H1 (cell line): Measurements from ENCODE around the gene PAPOLG. TPM values are rescaled to one million over a fixed set of nuclear protein-coding genes. Genes with fewer than 3 reads are reported as not detected.

Experiments
- CTCF ChIA-PET: fragments of 300-600 bp; sonication (Branson Sonifier 250); formaldehyde crosslinking; loops from one replicate; lab custom pipeline; 2021; ENCODE audit not compliant: partially characterized antibody; lab: Charles Lee
- POLR2A ChIA-PET: fragments of 300-600 bp; sonication (Branson Sonifier 250); formaldehyde crosslinking; loops from one replicate; lab custom pipeline; 2021; ENCODE audit warnings: inconsistent platforms; ENCODE audit not compliant: partially characterized antibody; lab: Charles Lee
- DNase-seq, 2 experiments: peaks; one replicate each; pipeline versions ENCODE4 v3.0.0 to v3.0.0-alpha.2; 2010 to 2022; ENCODE audit warnings: low spot score in 2 of 2, low read depth in 1 of 2, mixed read lengths in 1 of 2
- FAIRE-seq: peaks from 2 replicates; lab custom pipeline; 2011; peaks lifted over from hg19 to GRCh38; lab: Jason Lieb, UNC
- H2AFZ ChIP-seq: 2 replicates; pipeline ENCODE4 v1.8.1; 2012; ENCODE audit warnings: low read length, inconsistent platforms
- H2AK5ac ChIP-seq: 2 replicates; pipeline ENCODE4 v1.6.1; 2013; ENCODE audit warnings: low read depth, low read length
- H2BK120ac ChIP-seq: replicated peaks from 2 replicates; pipeline ENCODE3; 2013; ENCODE audit warnings: low read depth, low read length, inconsistent platforms
- H2BK12ac ChIP-seq: 2 replicates; pipeline ENCODE4 v1.6.1; 2013; ENCODE audit warnings: low read depth, low read length
- H2BK15ac ChIP-seq: 2 replicates; pipeline ENCODE4 v1.6.1; 2013; ENCODE audit warnings: low read length
- H2BK20ac ChIP-seq: 2 replicates; pipeline ENCODE4 v1.6.1; 2013; ENCODE audit warnings: low read length
- H2BK5ac ChIP-seq: 2 replicates; pipeline ENCODE4 v1.6.1; 2013; ENCODE audit warnings: low read depth, low read length
- H3K14ac ChIP-seq: 2 replicates; pipeline ENCODE4 v1.6.1; 2013; ENCODE audit warnings: inconsistent platforms; ENCODE audit not compliant: insufficient read length
- H3K18ac ChIP-seq: 2 replicates; pipeline ENCODE4 v1.6.1; 2013; ENCODE audit warnings: low read length; ENCODE audit errors: extremely low read depth
- H3K23ac ChIP-seq: 2 replicates; pipeline ENCODE4 v1.6.1; 2013; ENCODE audit warnings: inconsistent platforms; ENCODE audit not compliant: insufficient read length
- H3K23me2 ChIP-seq: 2 replicates; pipeline ENCODE4 v1.6.1; 2013; ENCODE audit warnings: low read depth, low read length
- H3K27ac ChIP-seq: 2 replicates; pipeline ENCODE4 v1.6.1; 2011; ENCODE audit warnings: low read depth, low read length, inconsistent platforms
- H3K27me3 ChIP-seq, 4 experiments: replicated peaks in 1 of 4; 1 replicate in 1 of 4; 2 replicates in 3 of 4; pipeline versions ENCODE4 v1.6.1 to v1.8.1; 2011 to 2013; ENCODE audit warnings: low read length in 3 of 4, mild to moderate bottlenecking in 3 of 4, inconsistent platforms in 2 of 4, mixed read lengths in 2 of 4, moderate library complexity in 1 of 4; ENCODE audit not compliant: control insufficient read depth in 3 of 4, insufficient read depth in 3 of 4; ENCODE audit errors: extremely low read depth in 1 of 4
- H3K36me3 ChIP-seq, 4 experiments: 2 replicates each; pipeline versions ENCODE4 v1.6.1 to v1.8.1; 2011 to 2013; ENCODE audit warnings: mild to moderate bottlenecking in 4 of 4, low read length in 3 of 4, moderate library complexity in 2 of 4, control low read depth in 1 of 4, inconsistent platforms in 1 of 4; ENCODE audit not compliant: insufficient read depth in 4 of 4, control insufficient read depth in 2 of 4
- H3K4ac ChIP-seq: replicated peaks from 2 replicates; pipeline ENCODE3; 2013; ENCODE audit warnings: low read length, low read depth, mixed read lengths, inconsistent platforms; ENCODE audit not compliant: insufficient read length
- H3K4me1 ChIP-seq, 4 experiments: replicated peaks in 1 of 4; 1 replicate in 1 of 4; 2 replicates in 3 of 4; pipeline versions ENCODE4 v1.6.1 to v1.8.1; 2011 to 2013; ENCODE audit warnings: low read length in 3 of 4, inconsistent platforms in 2 of 4, mixed read lengths in 1 of 4; ENCODE audit not compliant: insufficient read depth in 4 of 4, control insufficient read depth in 3 of 4
- H3K4me2 ChIP-seq, 2 experiments: 2 replicates each; pipeline versions ENCODE4 v1.6.1 to v1.8.1; 2011 to 2013; ENCODE audit warnings: low read depth in 2 of 2, low read length in 2 of 2, control low read depth in 1 of 2, inconsistent platforms in 1 of 2, mild to moderate bottlenecking in 1 of 2; ENCODE audit not compliant: insufficient read depth in 1 of 2
- H3K4me3 ChIP-seq, 4 experiments: fragments of 200-600, 300-600 bp in 1 of 4; sonication (generic), shearing (Covaris generic), sonication (Bioruptor Twin) in 1 of 4; 2 replicates each; pipeline versions ENCODE4 v1.5.1 to v1.8.1; 2011 to 2016; ENCODE audit warnings: low read length in 4 of 4, low read depth in 3 of 4, control low read depth in 2 of 4, inconsistent platforms in 2 of 4, mild to moderate bottlenecking in 2 of 4, mixed read lengths in 1 of 4, moderate library complexity in 1 of 4; ENCODE audit not compliant: insufficient read depth in 2 of 4; ENCODE audit errors: extremely low read depth in 1 of 4
- H3K56ac ChIP-seq: replicated peaks from 2 replicates; pipeline ENCODE3; 2013; ENCODE audit warnings: low read depth, mild to moderate bottlenecking, mixed read lengths, low read length, inconsistent platforms; ENCODE audit not compliant: insufficient read length
- H3K79me1 ChIP-seq: 2 replicates; pipeline ENCODE4 v1.6.1; 2013; ENCODE audit warnings: low read depth, low read length, control low read depth
- H3K79me2 ChIP-seq, 2 experiments: 2 replicates each; pipeline versions ENCODE4 v1.6.1 to v1.8.1; 2012 to 2013; ENCODE audit warnings: low read length in 2 of 2, mild to moderate bottlenecking in 2 of 2, inconsistent platforms in 1 of 2; ENCODE audit not compliant: insufficient read depth in 2 of 2, control insufficient read depth in 1 of 2
- H3K9ac ChIP-seq, 4 experiments: replicated peaks in 1 of 4; 1 replicate in 1 of 4; 2 replicates in 3 of 4; pipeline versions ENCODE4 v1.6.1 to v1.8.1; 2011 to 2013; ENCODE audit warnings: low read depth in 3 of 4, low read length in 3 of 4, control low read depth in 2 of 4, mild to moderate bottlenecking in 2 of 4, moderate library complexity in 2 of 4, inconsistent platforms in 1 of 4; ENCODE audit errors: extremely low read depth in 1 of 4
- H3K9me3 ChIP-seq, 2 experiments: 2 replicates each; pipeline versions ENCODE4 v1.6.1 to v1.8.1; 2012 to 2013; ENCODE audit warnings: mild to moderate bottlenecking in 2 of 2, moderate library complexity in 2 of 2, control low read depth in 1 of 2, inconsistent platforms in 1 of 2, low read depth in 1 of 2, low read length in 1 of 2, mixed read lengths in 1 of 2; ENCODE audit not compliant: insufficient read depth in 2 of 2
- H4K20me1 ChIP-seq, 2 experiments: replicated peaks in 1 of 2; 2 replicates each; pipeline versions ENCODE3 to v1.8.1; 2011 to 2013; ENCODE audit warnings: inconsistent platforms in 2 of 2, low read length in 2 of 2, mild to moderate bottlenecking in 1 of 2; ENCODE audit not compliant: insufficient read depth in 2 of 2, control insufficient read depth in 1 of 2
- H4K5ac ChIP-seq: 2 replicates; pipeline ENCODE4 v1.6.1; 2013; ENCODE audit warnings: low read length, low read depth, mixed read lengths, inconsistent platforms; ENCODE audit not compliant: insufficient read length
- H4K8ac ChIP-seq: 2 replicates; pipeline ENCODE4 v1.8.0; 2013; ENCODE audit warnings: mild to moderate bottlenecking, moderate library complexity, low read length, inconsistent platforms; ENCODE audit not compliant: insufficient read depth; ENCODE audit errors: extremely low read depth
- H4K91ac ChIP-seq: replicated peaks from 2 replicates; pipeline ENCODE3; 2013; ENCODE audit warnings: low read length, mixed read lengths, inconsistent platforms; ENCODE audit not compliant: insufficient read length
- CTCF ChIP-seq, 3 experiments: IDR thresholded peaks; 1 replicate in 2 of 3; 2 replicates in 1 of 3; pipeline versions ENCODE4 v1.5.1 to v1.6.1; 2011; ENCODE audit warnings: low read length in 3 of 3, mild to moderate bottlenecking in 3 of 3, inconsistent platforms in 2 of 3, low read depth in 1 of 3, moderate library complexity in 1 of 3; ENCODE audit not compliant: insufficient read depth in 1 of 3; ENCODE audit errors: control extremely low read depth in 1 of 3
- JUN ChIP-seq: IDR thresholded peaks from 2 replicates; pipeline ENCODE4 v1.6.1; 2011; ENCODE audit warnings: low read depth, mild to moderate bottlenecking, improper control_type of control experiment, low read length
- RAD21 ChIP-seq, 2 experiments: IDR thresholded peaks in 1 of 2; conservative IDR thresholded peaks in 1 of 2; 2 replicates each; pipeline ENCODE4 v1.6.1; 2011; ENCODE audit warnings: low read depth in 2 of 2, low read length in 2 of 2, improper control_type of control experiment in 1 of 2, inconsistent platforms in 1 of 2, mild to moderate bottlenecking in 1 of 2, moderate library complexity in 1 of 2
- WGBS, 2 experiments: shearing (Covaris generic) in 1 of 2; methylation state at CpG; one replicate each; pipeline versions ENCODE4 v1.1.6 to v1.1.7; 2013 to 2015; ENCODE audit warnings: low lambda C conversion rate in 2 of 2, mixed read lengths in 2 of 2, inconsistent platforms in 1 of 2, low coverage in 1 of 2, missing lambda C conversion rate in 1 of 2; ENCODE audit not compliant: insufficient replicate concordance in 2 of 2, insufficient coverage in 1 of 2, insufficient read length in 1 of 2; ENCODE audit errors: extremely low coverage in 1 of 2, missing lambda C conversion rate in 1 of 2; 5-methylcytosine and 5-hydroxymethylcytosine counted together
- polyA plus RNA-seq, 7 experiments: library from polyadenylated mRNA; depleted of rRNA in 3 of 7; stranded (reverse) in 5 of 7; unstranded in 2 of 7; fragments of >200 nt in 5 of 7; fragments of 200-250 nt in 2 of 7; gene quantifications; 1 replicate in 5 of 7; 2 replicates in 1 of 7; 4 replicates in 1 of 7; pipeline versions ENCODE4 v1.2.1 to v1.2.3, GENCODE V29; 2011 to 2013; ENCODE audit warnings: missing spikeins in 2 of 7, mixed read lengths in 2 of 7
- total RNA-seq: library from RNA; stranded (reverse); fragmentation: NEBNext Ultra II Directional; extraction: Animal tissue kit (Norgen Biotek cat#: 25700); gene quantifications from 2 replicates; pipeline ENCODE4 v1.2.1, GENCODE V29; 2021

PAPOLG gene
- total and polyA plus RNA-seq, 2 of the 8 experiments (the other 6 are each of a cell fraction or from before 2014, with no cell fraction given) = 6.5 to 21.5 TPM

DNA sequence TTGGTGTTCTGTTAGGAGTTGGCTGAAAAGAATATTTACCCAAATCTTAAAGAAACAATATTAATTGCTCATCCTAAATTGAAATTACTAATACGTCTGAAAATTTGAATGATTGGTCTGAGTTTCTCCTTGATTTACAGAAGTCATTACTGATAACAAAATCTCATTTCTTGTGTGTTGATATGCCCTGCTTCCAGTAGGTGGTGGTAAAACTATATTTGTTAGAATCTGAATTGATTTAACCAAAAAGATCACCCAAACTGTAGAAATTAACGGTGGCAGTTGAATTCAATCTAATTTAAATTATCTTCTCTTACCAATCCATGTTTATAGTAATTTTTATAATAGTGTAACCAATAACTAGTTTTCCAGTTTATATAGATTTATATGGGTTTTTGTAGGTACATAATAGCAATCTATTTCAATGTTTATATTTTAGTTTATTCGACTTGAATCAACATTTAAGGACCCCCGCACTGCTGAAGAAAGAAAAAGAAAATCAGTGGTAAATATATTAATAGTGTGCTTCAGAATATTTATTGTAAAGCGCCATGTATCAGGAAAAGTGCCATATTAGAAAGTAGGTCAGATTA lies 38.3 kb downstream of the PAPOLG start:
- Histone ChIP-seq H2BK15ac (no peak overlapping the region), H4K5ac (no peak overlapping the region), H3K14ac (no peak overlapping the region), H3K9me3 (no peaks in the 10 kb centered on the region), H2AK5ac (no peak overlapping the region), H3K23ac (no peak overlapping the region), H3K79me2 (no peaks in the 10 kb centered on the region), H2BK5ac (no peak overlapping the region), H4K20me1 (no peaks in the 10 kb centered on the region), H3K4me2 (no peak overlapping the region), H2BK20ac (no peak overlapping the region), H3K18ac (no peak overlapping the region), H3K56ac (no peak overlapping the region), H3K9ac (no peak overlapping the region), H3K27me3 (no peaks in the 10 kb centered on the region), H3K79me1 (no peaks in the 10 kb centered on the region), H2AFZ (no peak overlapping the region), H2BK120ac (no peak overlapping the region), H3K27ac (no peak overlapping the region), H3K4me3 (no peak overlapping the region), H3K4ac (no peak overlapping the region), H2BK12ac (no peak overlapping the region), H4K8ac (no peak overlapping the region), H3K4me1 (no peaks in the 10 kb centered on the region), H3K23me2 (no peaks in the 10 kb centered on the region), H3K36me3 (peaks cover 18 to 69% (median 31%) of the 10 kb centered on the region in 4 experiments), H4K91ac (no peak overlapping the region)
- TF ChIP-seq RAD21 (IDR thresholded peaks at IDR 0.05 in 1 of 2, conservative IDR thresholded peaks at IDR 0.05 in 1 of 2; ENCODE audit: low read depth in 2 of 2, low read length in 2 of 2) (peak; percentile 48 to 63), JUN (no peak), CTCF (IDR thresholded peaks at IDR 0.05; ENCODE audit: control extremely low read depth in 1 of 3, insufficient read depth in 1 of 3, low read depth in 1 of 3, low read length in 3 of 3) (peak in 2 of 3 experiments; percentile 9 to 41; a peak in 2 of 4 replicates)
- FAIRE-seq = no peak
- DNase-seq = no peak
- 93% methylated on average over 5 of the region's 5 CpGs; no CpG with 5 or more reads in 1 of the 2 experiments for WGBS, 2 experiments
- POLR2A ChIA-PET = no interaction called here
- CTCF ChIA-PET = interaction anchor here (0.6 to 1.7 kb wide), 6 partner anchors 21 to 206 kb away, joined by 3 to 6 read pairs (median 4); no protein-coding TSS in a partner anchor
